ENCODE data around the gene PRIM1. TPM values are rescaled to one million over a fixed set of nuclear protein-coding genes. Genes with fewer than 3 reads are reported as not detected.

Gene PRIM1
- total RNA-seq, 2 donors from 2014 or later = 9.0 to 14.5 TPM

DNA sequence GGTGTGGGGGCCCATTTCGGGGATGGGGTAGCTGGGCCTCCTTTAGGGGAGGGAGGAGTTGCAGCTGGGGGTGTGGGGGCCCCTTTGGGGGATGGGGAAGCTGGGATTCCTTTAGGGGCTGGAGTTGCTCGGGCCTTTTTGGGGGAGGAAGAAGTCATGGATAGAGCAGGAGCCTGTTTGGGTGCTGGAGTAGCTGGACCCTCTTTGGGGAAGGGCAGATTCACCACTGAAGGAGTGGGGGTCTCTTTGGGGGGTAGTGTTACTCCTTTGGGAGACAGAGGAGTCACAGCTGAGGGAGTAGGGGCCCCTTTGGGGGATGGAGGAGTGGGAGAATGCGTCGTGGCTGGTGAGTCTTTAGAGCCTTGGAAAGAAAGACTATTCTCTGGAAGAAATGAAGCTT lies 33.5 kb downstream of the PRIM1 start:
- 58% methylated on average over 4 of the region's 4 CpGs for WGBS
- TF ChIP-seq, protein P1, sequence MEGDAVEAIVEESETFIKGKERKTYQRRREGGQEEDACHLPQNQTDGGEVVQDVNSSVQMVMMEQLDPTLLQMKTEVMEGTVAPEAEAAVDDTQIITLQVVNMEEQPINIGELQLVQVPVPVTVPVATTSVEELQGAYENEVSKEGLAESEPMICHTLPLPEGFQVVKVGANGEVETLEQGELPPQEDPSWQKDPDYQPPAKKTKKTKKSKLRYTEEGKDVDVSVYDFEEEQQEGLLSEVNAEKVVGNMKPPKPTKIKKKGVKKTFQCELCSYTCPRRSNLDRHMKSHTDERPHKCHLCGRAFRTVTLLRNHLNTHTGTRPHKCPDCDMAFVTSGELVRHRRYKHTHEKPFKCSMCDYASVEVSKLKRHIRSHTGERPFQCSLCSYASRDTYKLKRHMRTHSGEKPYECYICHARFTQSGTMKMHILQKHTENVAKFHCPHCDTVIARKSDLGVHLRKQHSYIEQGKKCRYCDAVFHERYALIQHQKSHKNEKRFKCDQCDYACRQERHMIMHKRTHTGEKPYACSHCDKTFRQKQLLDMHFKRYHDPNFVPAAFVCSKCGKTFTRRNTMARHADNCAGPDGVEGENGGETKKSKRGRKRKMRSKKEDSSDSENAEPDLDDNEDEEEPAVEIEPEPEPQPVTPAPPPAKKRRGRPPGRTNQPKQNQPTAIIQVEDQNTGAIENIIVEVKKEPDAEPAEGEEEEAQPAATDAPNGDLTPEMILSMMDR (IDR thresholded peaks at IDR 0.05) = no peak
- no peak for TF ChIP-seq POLR2A (IDR thresholded peaks at IDR 0.05)
- no peak for TF ChIP-seq POLR2AphosphoS5 (IDR thresholded peaks at IDR 0.05)
- H3K4me1 ChIP-seq (replicated peaks) = peaks cover 24% of the 10 kb centered on the region
- H3K27me3 ChIP-seq (replicated peaks; ENCODE audit: insufficient read depth) = no peaks in the 10 kb centered on the region
- no peak for DNase-seq (ENCODE audit: low spot score)
- intact Hi-C loops (cut with DNase I) = no loop called here
- no peak overlapping the region for H3K4me3 ChIP-seq
- peaks cover 8 to 11% of the 10 kb centered on the region in 2 donors for H3K36me3 ChIP-seq
- no peaks in the 10 kb centered on the region for H3K9me3 ChIP-seq
- H3K27ac ChIP-seq = no peak overlapping the region

DNA sequence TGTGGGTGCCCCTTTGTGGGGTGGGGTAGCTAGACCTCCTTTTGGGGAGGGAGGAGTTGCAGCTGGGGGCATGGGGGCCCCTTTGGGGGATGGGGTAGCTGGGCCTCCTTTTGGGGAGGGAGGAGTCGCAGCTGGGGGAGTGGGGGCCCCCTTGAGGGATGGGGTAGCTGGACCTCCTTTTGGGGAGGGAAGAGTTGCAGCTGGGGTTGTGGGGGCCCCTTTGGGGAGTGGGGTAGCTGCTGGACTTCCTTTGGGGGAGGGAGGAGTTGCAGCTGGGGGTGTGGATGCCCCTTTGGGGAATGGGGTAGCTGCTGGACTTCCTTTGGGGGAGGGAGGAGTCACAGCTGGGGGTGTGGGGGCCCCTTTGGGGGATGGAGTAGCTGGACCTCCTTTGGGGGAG lies 34.0 kb downstream of the PRIM1 start:
- Histone ChIP-seq H3K27me3 (replicated peaks; ENCODE audit: insufficient read depth) (no peaks in the 10 kb centered on the region), H3K4me1 (replicated peaks) (peaks cover 20% of the 10 kb centered on the region), H3K9me3 (no peaks in the 10 kb centered on the region), H3K27ac (no peak overlapping the region), H3K4me3 (no peak overlapping the region), H3K36me3 (peaks cover 13 to 14% of the 10 kb centered on the region in 2 donors)
- WGBS = 57% methylated on average over 1 of the region's 1 CpG
- DNase-seq (ENCODE audit: low spot score) = no peak
- intact Hi-C loops (cut with DNase I) = no loop called here
- TF ChIP-seq POLR2AphosphoS5 (IDR thresholded peaks at IDR 0.05) = no peak
- TF ChIP-seq, protein P1 (IDR thresholded peaks at IDR 0.05) = no peak
- TF ChIP-seq POLR2A (IDR thresholded peaks at IDR 0.05) = no peak

DNA sequence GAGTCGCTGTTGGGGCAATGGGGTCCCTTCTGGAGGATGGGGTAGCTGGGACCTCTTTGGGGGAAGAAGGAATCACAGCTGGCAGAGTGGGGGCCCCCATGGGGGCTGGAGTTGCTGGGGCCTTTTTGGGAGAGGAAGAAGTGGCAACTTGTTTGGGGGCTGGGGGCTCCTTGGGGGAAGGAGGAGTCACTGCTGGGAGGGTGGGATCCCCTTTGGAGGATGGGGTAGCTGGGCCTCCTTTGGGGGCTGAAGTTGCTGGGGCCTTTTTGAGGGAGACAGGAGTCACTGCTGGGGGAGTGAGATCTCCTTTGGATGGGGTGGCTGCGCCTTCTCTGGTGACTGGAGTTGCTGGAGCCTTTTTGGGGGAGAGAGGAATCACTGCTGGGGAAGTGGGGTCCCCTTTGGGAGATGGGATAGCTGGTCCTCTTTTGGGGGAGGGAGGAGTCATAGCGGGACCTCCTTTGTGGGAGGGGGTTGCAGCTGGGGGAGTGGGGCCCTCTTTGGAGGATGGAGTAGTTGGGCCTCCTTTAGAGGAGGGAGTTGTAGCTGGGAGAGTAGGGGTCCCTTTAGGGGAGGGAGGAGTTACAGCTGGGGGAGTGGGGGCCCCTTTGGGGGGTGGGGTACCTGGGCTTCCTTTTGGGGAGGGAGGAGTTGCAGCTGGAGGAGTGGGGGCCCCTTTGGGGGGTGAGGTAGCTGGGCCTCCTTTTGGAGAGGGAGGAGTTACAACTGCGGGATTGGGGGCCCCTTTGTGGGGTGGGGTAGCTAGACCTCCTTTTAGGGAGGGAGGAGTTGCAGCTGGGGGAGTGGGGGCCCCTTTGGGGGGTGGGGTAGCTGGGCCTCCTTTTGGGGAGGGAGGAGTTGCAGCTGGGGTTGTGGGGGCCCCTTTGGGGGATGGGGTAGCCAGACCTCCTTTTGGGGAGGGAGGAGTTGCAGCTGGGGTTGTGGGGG lies 34.9 kb downstream of the PRIM1 start:
- 71% methylated on average over 4 of the region's 4 CpGs for WGBS
- TF ChIP-seq, protein P1 (IDR thresholded peaks at IDR 0.05) = no peak
- Histone ChIP-seq H3K36me3 (peaks cover 19 to 24% of the 10 kb centered on the region in 2 donors), H3K9me3 (no peaks in the 10 kb centered on the region), H3K27ac (no peak overlapping the region), H3K4me1 (replicated peaks) (peaks cover 15% of the 10 kb centered on the region), H3K4me3 (no peak overlapping the region), H3K27me3 (replicated peaks; ENCODE audit: insufficient read depth) (no peaks in the 10 kb centered on the region)
- no peak for DNase-seq (ENCODE audit: low spot score)
- intact Hi-C loops (cut with DNase I) = no loop called here

DNA sequence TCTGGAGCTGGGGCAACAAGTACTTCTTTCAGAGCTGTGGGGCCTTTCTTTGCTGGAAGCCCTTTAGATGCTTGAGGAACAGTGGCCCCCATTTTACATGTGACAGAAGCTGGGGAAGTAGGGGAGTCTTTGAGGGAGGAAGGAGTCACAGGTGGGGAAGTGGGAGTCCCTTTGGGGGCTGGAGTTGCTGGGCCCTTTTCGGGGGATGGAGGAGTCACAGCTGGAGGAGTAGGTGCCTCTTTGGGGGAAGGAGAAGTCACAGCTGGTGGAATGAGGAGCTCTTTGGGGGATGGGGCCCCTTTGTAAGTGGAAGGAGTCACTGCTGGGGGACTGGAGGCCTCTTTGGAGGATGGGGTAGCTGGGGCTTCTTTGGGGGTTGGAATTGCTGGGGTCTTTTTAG lies 35.7 kb downstream of the PRIM1 start:
- no peaks in the 10 kb centered on the region for H3K27me3 ChIP-seq (replicated peaks; ENCODE audit: insufficient read depth)
- no peak overlapping the region for H3K4me3 ChIP-seq
- intact Hi-C loops (cut with DNase I) = no loop called here
- peaks cover 19 to 29% of the 10 kb centered on the region in 2 donors for H3K36me3 ChIP-seq
- no peak for TF ChIP-seq POLR2A (IDR thresholded peaks at IDR 0.05)
- no peak for TF ChIP-seq POLR2AphosphoS5 (IDR thresholded peaks at IDR 0.05)
- TF ChIP-seq, protein P1 (IDR thresholded peaks at IDR 0.05) = no peak
- no peak for DNase-seq (ENCODE audit: low spot score)
- no peak overlapping the region for H3K27ac ChIP-seq
- peaks cover 15% of the 10 kb centered on the region for H3K4me1 ChIP-seq (replicated peaks)
- H3K9me3 ChIP-seq = no peaks in the 10 kb centered on the region
- WGBS = 67% methylated on average over 1 of the region's 1 CpG

DNA sequence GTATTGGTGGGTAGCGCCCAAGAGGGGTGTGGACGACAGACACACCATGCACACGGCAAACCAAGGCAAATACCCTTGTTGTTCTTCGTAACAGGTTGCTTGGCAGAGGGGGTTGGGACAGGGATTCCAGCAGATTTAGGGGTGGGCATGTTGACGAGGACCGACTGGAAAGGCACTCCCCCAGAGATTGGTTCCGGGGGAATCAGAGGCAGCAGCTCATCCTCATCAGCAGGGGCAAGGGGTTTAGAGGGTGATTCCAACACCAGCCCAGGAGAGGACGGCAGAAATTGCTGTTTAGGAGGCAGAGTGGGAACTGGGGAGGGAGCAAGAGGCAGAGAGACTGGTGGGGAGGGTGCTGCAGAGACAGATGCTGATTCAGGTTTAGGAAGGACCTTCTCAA lies 36.3 kb downstream of the PRIM1 start:
- Histone ChIP-seq H3K4me1 (replicated peaks) (peaks cover 9% of the 10 kb centered on the region), H3K36me3 (peaks cover 19 to 31% of the 10 kb centered on the region in 2 donors), H3K27me3 (replicated peaks; ENCODE audit: insufficient read depth) (no peaks in the 10 kb centered on the region), H3K9me3 (no peaks in the 10 kb centered on the region), H3K4me3 (no peak overlapping the region), H3K27ac (no peak overlapping the region)
- intact Hi-C loops (cut with DNase I) = no loop called here
- no peak for TF ChIP-seq POLR2A (IDR thresholded peaks at IDR 0.05)
- TF ChIP-seq POLR2AphosphoS5 (IDR thresholded peaks at IDR 0.05) = no peak
- TF ChIP-seq, protein P1 (IDR thresholded peaks at IDR 0.05) = no peak
- WGBS = 64% methylated on average over 8 of the region's 8 CpGs
- no peak for DNase-seq (ENCODE audit: low spot score)

All from prostate gland (tissue), 2 donors.